ENCODE results near the gene ATOH8. TPM values are rescaled to one million over a fixed set of nuclear protein-coding genes. Genes with fewer than 3 reads are reported as not detected.

The ATOH8 gene
- total RNA-seq, 2 donors from 2014 or later: 78.4 to 207 TPM

GRCh38 chr2:85756822-85757435, 3.1 kb downstream of the ATOH8 start:
- ATAC-seq (ENCODE audit: insufficient number of reproducible peaks, low FRiP score, low read depth) (no peak), DNase-seq (ENCODE audit: low spot score) (no peak)
- TF ChIP-seq CTCF (IDR thresholded peaks at IDR 0.05): no peak
- Histone ChIP-seq H3K4me1 (ENCODE audit: control insufficient read depth in 1 of 2, low read depth in 2 of 2) (peaks cover 22 to 69% of the 10 kb centered on the region in 2 donors), H3K4me3 (peak overlapping the region; percentile 88), H3K27ac (peak overlapping the region in 1 of 2 donors; percentile 88), H3K36me3 (peaks cover 5% of the 10 kb centered on the region), H3K27me3 (replicated peaks; ENCODE audit: insufficient read depth) (no peaks in the 10 kb centered on the region), H3K9me3 (no peaks in the 10 kb centered on the region)

- H3K36me3 ChIP-seq: peaks cover 5% of the 10 kb centered on the region
- H3K27me3 ChIP-seq (replicated peaks; ENCODE audit: insufficient read depth): no peaks in the 10 kb centered on the region
- H3K4me1 ChIP-seq (ENCODE audit: control insufficient read depth in 1 of 2, low read depth in 2 of 2): peaks cover 16 to 67% of the 10 kb centered on the region in 2 donors
- no peak for ATAC-seq (ENCODE audit: insufficient number of reproducible peaks, low FRiP score, low read depth)
- no peak for TF ChIP-seq CTCF (IDR thresholded peaks at IDR 0.05)
- no peak for DNase-seq (ENCODE audit: low spot score)
- no peaks in the 10 kb centered on the region for H3K9me3 ChIP-seq
- H3K4me3 ChIP-seq: peak overlapping the region; percentile 88
- no peak overlapping the region for H3K27ac ChIP-seq
These were observed 4.1 kb downstream of the ATOH8 start for GRCh38 chr2:85757860-85758259.

- Histone ChIP-seq H3K4me3 (peak overlapping the region; percentile 88), H3K4me1 (ENCODE audit: control insufficient read depth in 1 of 2, low read depth in 2 of 2) (peaks cover 13 to 73% of the 10 kb centered on the region in 2 donors), H3K36me3 (peaks cover 5% of the 10 kb centered on the region), H3K9me3 (no peaks in the 10 kb centered on the region), H3K27ac (peak overlapping the region in 1 of 2 donors; percentile 23), H3K27me3 (replicated peaks; ENCODE audit: insufficient read depth) (no peaks in the 10 kb centered on the region)
- DNase-seq (ENCODE audit: low spot score) (no peak), ATAC-seq (ENCODE audit: insufficient number of reproducible peaks, low FRiP score, low read depth) (no peak)
- no peak for TF ChIP-seq CTCF (IDR thresholded peaks at IDR 0.05)
These were observed 4.8 kb downstream of the ATOH8 start for GRCh38 chr2:85758361-85759256.

GRCh38 chr2:85759257-85759613, 5.4 kb downstream of the ATOH8 start:
- peaks cover 13 to 77% of the 10 kb centered on the region in 2 donors for H3K4me1 ChIP-seq (ENCODE audit: control insufficient read depth in 1 of 2, low read depth in 2 of 2)
- DNase-seq (ENCODE audit: low spot score): no peak
- H3K4me3 ChIP-seq: peak overlapping the region; percentile 88
- H3K9me3 ChIP-seq: no peaks in the 10 kb centered on the region
- TF ChIP-seq CTCF (IDR thresholded peaks at IDR 0.05): no peak
- no peaks in the 10 kb centered on the region for H3K27me3 ChIP-seq (replicated peaks; ENCODE audit: insufficient read depth)
- H3K36me3 ChIP-seq: peaks cover 9% of the 10 kb centered on the region
- no peak for ATAC-seq (ENCODE audit: insufficient number of reproducible peaks, low FRiP score, low read depth)
- peak overlapping the region in 1 of 2 donors; percentile 23 for H3K27ac ChIP-seq

- Histone ChIP-seq H3K9me3 (no peaks in the 10 kb centered on the region), H3K27ac (peak overlapping the region; percentile 55 to 56), H3K27me3 (replicated peaks; ENCODE audit: insufficient read depth) (no peaks in the 10 kb centered on the region), H3K36me3 (peaks cover 18% of the 10 kb centered on the region), H3K4me3 (peak overlapping the region; percentile 88), H3K4me1 (ENCODE audit: control insufficient read depth in 1 of 2, low read depth in 2 of 2) (peaks cover 13 to 84% of the 10 kb centered on the region in 2 donors)
- TF ChIP-seq CTCF (IDR thresholded peaks at IDR 0.05): no peak
- no peak for DNase-seq (ENCODE audit: low spot score)
- ATAC-seq (ENCODE audit: insufficient number of reproducible peaks, low FRiP score, low read depth): no peak
These were observed 6.6 kb downstream of the ATOH8 start for GRCh38 chr2:85760371-85760770.
